Smooth muscle cell (in vitro differentiated cells): ENCODE data around the gene IFI27L2. TPM values are rescaled to one million over a fixed set of nuclear protein-coding genes. Genes with fewer than 3 reads are reported as not detected.

Experiments used
- DNase-seq: peaks from one replicate; lab custom pipeline; 2025; ENCODE audit not compliant: unreplicated experiment; lab: John Stamatoyannopoulos, UW
- H2AFZ ChIP-seq: fragments of 200-600 bp; sonication (generic); 2 replicates; pipeline ENCODE4 v1.6.0; 2016; ENCODE audit warnings: antibody characterized with exemption, low read depth, mild to moderate bottlenecking
- H3F3A ChIP-seq: fragments of 200-600 bp; sonication (generic); 2 replicates; pipeline ENCODE4 v1.6.0; 2017; ENCODE audit warnings: antibody characterized with exemption, low read depth
- H3K27ac ChIP-seq: fragments of 200-600 bp; sonication (generic); 2 replicates; pipeline ENCODE4 v1.5.1; 2016; ENCODE audit warnings: low read depth, mild to moderate bottlenecking
- H3K27me3 ChIP-seq: fragments of 200-600 bp; sonication (generic); 2 replicates; pipeline ENCODE4 v1.6.1; 2016; ENCODE audit warnings: low read depth, mild to moderate bottlenecking
- H3K36me3 ChIP-seq: fragments of 200-600 bp; sonication (generic); 2 replicates; pipeline ENCODE4 v1.5.1; 2016; ENCODE audit warnings: low read depth
- H3K4me1 ChIP-seq: fragments of 200-600 bp; sonication (generic); 2 replicates; pipeline ENCODE4 v1.5.1; 2016; ENCODE audit warnings: low read depth
- H3K4me2 ChIP-seq: fragments of 200-600 bp; sonication (generic); 2 replicates; pipeline ENCODE4 v1.6.0; 2016; ENCODE audit warnings: mild to moderate bottlenecking
- H3K4me3 ChIP-seq: fragments of 200-600 bp; sonication (generic); 2 replicates; pipeline ENCODE4 v1.5.1; 2016; ENCODE audit warnings: mild to moderate bottlenecking
- H3K79me2 ChIP-seq: fragments of 200-600 bp; sonication (generic); 2 replicates; pipeline ENCODE4 v1.6.0; 2016; ENCODE audit warnings: low read depth, mild to moderate bottlenecking
- H3K9ac ChIP-seq: fragments of 200-600 bp; sonication (generic); 2 replicates; pipeline ENCODE4 v1.6.0; 2016; ENCODE audit warnings: low read depth
- H3K9me3 ChIP-seq: fragments of 200-600 bp; sonication (generic); replicated peaks from 2 replicates; pipeline ENCODE4 v1.5.1; 2016; ENCODE audit warnings: low read depth
- H4K20me1 ChIP-seq: fragments of 200-600 bp; sonication (generic); 2 replicates; pipeline ENCODE4 v1.6.0; 2016; ENCODE audit warnings: low read depth
- WGBS: methylation state at CpG from one replicate; pipeline ENCODE4 v1.1.7; 2016; ENCODE audit warnings: low lambda C conversion rate; 5-methylcytosine and 5-hydroxymethylcytosine counted together
- polyA plus RNA-seq: library from polyadenylated mRNA; unstranded; fragments of >200 nt; fragmentation: Nextera tagmentation; extraction: Ambion mirVana; gene quantifications from 2 replicates; pipeline ENCODE4 v1.2.1, GENCODE V29; 2016
- total RNA-seq: library from RNA; depleted of rRNA; stranded (reverse); fragments of >200 nt; gene quantifications from 2 replicates; pipeline ENCODE4 v1.2.3, GENCODE V29; 2014
- TF ChIP-seq, protein P1 (sequence below): fragments of 200-600 bp; sonication (generic); IDR thresholded peaks from 2 replicates; pipeline ENCODE4 v1.5.1; 2017; ENCODE audit warnings: borderline replicate concordance, mild to moderate bottlenecking, antibody characterized with exemption; ENCODE audit not compliant: insufficient read depth, poor library complexity, severe bottlenecking

The IFI27L2 gene
- total and polyA plus RNA-seq, 2 experiments from 2014 or later = 96.0 to 162 TPM

DNA sequence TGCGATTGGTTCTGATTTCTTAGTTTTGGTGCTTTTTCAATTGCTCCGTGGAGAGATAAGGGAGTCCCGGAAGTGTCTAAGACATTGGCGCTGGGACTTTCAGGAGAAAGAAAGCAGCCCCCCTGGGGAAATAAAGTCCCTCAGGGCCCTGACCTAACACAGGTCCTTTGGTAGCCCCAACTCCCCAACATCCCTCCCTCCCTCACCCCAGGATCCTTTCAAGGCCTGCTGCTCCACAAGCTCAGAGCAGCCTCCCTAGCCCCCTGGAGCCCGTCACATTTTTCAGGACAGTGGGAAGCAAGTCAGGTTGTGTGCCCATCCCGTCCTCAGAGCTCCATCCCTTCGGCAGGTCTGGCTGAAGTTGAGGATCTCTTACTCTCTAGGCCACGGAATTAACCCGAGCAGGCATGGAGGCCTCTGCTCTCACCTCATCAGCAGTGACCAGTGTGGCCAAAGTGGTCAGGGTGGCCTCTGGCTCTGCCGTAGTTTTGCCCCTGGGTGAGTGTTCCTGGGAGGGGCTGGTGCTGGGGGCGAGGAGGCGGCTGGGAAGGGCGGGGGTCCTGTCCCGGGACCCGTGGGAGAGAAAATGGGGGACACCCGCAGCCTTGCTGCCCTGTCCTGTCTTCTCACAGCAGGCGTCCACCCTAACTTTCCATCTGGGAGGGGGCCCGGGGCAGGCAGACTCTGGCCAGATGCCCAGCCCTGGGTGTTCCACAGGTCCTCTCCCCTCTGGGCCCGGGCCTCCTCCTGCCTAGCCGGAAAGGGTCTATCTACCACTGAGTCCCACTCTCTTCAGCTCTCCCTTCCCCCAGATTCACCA is 17.9 kb downstream of the IFI27L2 start:
- Histone ChIP-seq H3F3A (no peaks in the 10 kb centered on the region), H3K9ac (no peak overlapping the region), H3K27me3 (no peaks in the 10 kb centered on the region), H3K4me1 (no peaks in the 10 kb centered on the region), H3K36me3 (no peaks in the 10 kb centered on the region), H4K20me1 (no peaks in the 10 kb centered on the region), H2AFZ (no peak overlapping the region), H3K9me3 (no peaks in the 10 kb centered on the region), H3K27ac (no peak overlapping the region), H3K4me3 (no peak overlapping the region), H3K4me2 (no peak overlapping the region), H3K79me2 (no peaks in the 10 kb centered on the region)
- no peak for DNase-seq
- TF ChIP-seq, protein P1, sequence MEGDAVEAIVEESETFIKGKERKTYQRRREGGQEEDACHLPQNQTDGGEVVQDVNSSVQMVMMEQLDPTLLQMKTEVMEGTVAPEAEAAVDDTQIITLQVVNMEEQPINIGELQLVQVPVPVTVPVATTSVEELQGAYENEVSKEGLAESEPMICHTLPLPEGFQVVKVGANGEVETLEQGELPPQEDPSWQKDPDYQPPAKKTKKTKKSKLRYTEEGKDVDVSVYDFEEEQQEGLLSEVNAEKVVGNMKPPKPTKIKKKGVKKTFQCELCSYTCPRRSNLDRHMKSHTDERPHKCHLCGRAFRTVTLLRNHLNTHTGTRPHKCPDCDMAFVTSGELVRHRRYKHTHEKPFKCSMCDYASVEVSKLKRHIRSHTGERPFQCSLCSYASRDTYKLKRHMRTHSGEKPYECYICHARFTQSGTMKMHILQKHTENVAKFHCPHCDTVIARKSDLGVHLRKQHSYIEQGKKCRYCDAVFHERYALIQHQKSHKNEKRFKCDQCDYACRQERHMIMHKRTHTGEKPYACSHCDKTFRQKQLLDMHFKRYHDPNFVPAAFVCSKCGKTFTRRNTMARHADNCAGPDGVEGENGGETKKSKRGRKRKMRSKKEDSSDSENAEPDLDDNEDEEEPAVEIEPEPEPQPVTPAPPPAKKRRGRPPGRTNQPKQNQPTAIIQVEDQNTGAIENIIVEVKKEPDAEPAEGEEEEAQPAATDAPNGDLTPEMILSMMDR = no peak
- WGBS = 95% methylated on average over 20 of the region's 20 CpGs

DNA sequence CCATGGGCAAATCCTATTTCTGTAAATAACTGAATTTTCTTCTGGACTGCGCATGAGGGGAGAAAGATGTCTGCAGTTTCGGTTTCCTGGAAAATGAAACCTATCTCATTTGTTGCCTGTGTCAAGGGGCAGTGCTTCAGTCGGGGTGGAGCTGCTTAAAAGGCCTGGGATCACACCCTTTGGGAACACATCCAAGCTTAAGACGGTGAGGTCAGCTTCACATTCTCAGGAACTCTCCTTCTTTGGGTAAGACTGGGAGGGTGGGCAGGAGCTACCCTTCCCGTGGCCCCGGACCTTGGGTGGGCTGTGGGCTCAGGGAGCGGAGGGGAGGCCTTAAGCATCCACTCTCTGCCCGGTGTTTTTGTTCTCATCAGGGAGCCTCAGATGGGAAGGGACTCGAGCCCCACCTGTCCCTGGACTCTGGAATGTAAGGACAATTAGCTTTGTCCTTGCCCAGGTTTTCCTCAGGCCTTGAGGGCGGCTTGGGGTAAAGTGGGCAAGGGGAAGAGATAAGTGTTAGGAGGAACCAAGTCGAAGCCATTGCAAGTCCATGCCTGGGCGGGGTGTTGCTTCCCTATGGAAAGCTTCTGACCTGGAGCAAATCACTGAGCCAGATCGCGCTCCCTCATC is 18.7 kb downstream of the IFI27L2 start, which contains the start of gene IFI27:
Gene IFI27, plus strand, starts transcription at position 185 of the 630 bp plus-strand sequence.
- Histone ChIP-seq H2AFZ (no peak within 1 kb of the TSS), H3K27ac (no peak within 1 kb of the TSS), H3K4me2 (no peak within 1 kb of the TSS), H3K9me3 (no peaks in the 10 kb centered on the region), H3K79me2 (no peaks in the 10 kb centered on the region), H3F3A (no peaks in the 10 kb centered on the region), H3K27me3 (no peaks in the 10 kb centered on the region), H3K36me3 (no peaks in the 10 kb centered on the region), H3K4me1 (no peaks in the 10 kb centered on the region), H4K20me1 (no peaks in the 10 kb centered on the region), H3K4me3 (no peak within 1 kb of the TSS), H3K9ac (no peak within 1 kb of the TSS)
- WGBS = 91% methylated on average over 13 of the region's 14 CpGs
- no peak for DNase-seq
- TF ChIP-seq, protein P1 = no peak

DNA sequence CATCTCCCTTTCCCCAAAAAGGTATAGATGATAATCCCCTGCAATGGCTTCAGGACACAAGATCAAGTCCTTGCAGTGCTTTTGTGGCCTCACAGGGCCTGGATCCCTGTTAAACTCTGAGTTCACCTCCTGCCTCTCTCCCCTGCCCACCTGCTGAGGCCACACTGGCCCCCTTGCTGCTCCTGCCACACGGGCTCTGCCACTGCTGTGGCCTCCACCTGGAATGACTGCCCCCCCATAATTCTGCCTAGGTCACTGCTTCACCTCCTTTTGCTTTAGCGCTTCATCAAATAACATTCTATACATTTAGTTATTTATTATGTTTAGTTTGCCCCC is 19.5 kb downstream of the IFI27L2 start:
- H3K4me1 ChIP-seq = no peaks in the 10 kb centered on the region
- H3K79me2 ChIP-seq = no peaks in the 10 kb centered on the region
- TF ChIP-seq, protein P1 = no peak
- 90% methylated on average over 2 of the region's 2 CpGs for WGBS
- no peak overlapping the region for H3K4me2 ChIP-seq
- no peak overlapping the region for H3K27ac ChIP-seq
- H2AFZ ChIP-seq = no peak overlapping the region
- H3K4me3 ChIP-seq = no peak overlapping the region
- no peaks in the 10 kb centered on the region for H3K9me3 ChIP-seq
- H3K36me3 ChIP-seq = no peaks in the 10 kb centered on the region
- no peaks in the 10 kb centered on the region for H3F3A ChIP-seq
- no peak overlapping the region for H3K9ac ChIP-seq
- DNase-seq = no peak
- no peaks in the 10 kb centered on the region for H4K20me1 ChIP-seq
- no peaks in the 10 kb centered on the region for H3K27me3 ChIP-seq
